Esophagus squamous epithelium (tissue), 5 donors: Measurements from ENCODE around the gene FNDC3B. TPM values are rescaled to one million over a fixed set of nuclear protein-coding genes. Genes with fewer than 3 reads are reported as not detected.

ENCODE experiments used
- DNase-seq: peaks from one replicate; lab custom pipeline; 2025; lab: John Stamatoyannopoulos, UW
- H3K27ac ChIP-seq, 4 donors: fragments of 200-600 bp; sonication (generic); one replicate each; pipeline ENCODE4 v1.5.1; 2016 to 2019; ENCODE audit warnings: mild to moderate bottlenecking in 1 of 4
- H3K27me3 ChIP-seq, 4 donors: fragments of 200-600 bp; sonication (generic); 1 replicate in 3 of 4; 2 replicates in 1 of 4; pipeline versions ENCODE4 v1.5.1 to v1.6.0; 2017 to 2021; ENCODE audit warnings: antibody characterized with exemption in 1 of 4
- H3K36me3 ChIP-seq, 3 donors: fragments of 200-600 bp; sonication (generic); one replicate each; pipeline ENCODE4 v1.5.1; 2016 to 2019
- H3K4me1 ChIP-seq, 3 donors: fragments of 200-600 bp; sonication (generic); one replicate each; pipeline ENCODE4 v1.5.1; 2017 to 2019
- H3K4me3 ChIP-seq, 4 donors: fragments of 200-600 bp; sonication (generic); 1 replicate in 3 of 4; 2 replicates in 1 of 4; pipeline ENCODE4 v1.5.1; 2016 to 2019; ENCODE audit warnings: mild to moderate bottlenecking in 2 of 4, moderate library complexity in 1 of 4
- H3K9me3 ChIP-seq, 3 donors: fragments of 200-600 bp; sonication (generic); one replicate each; pipeline ENCODE4 v1.5.1; 2016 to 2019
- CTCF ChIP-seq, 6 experiments: fragments of 450-650 bp in 4 of 6; fragments of 200-600 bp in 2 of 6; sonication (generic) in 2 of 6; IDR thresholded peaks; one replicate each; pipeline ENCODE4 v1.5.1; 2016 to 2019; ENCODE audit warnings: antibody characterized with exemption in 6 of 6, mild to moderate bottlenecking in 4 of 6, moderate library complexity in 4 of 6
- POLR2A ChIP-seq, 4 donors: fragments of 450-650 bp; IDR thresholded peaks; one replicate each; pipeline ENCODE4 v1.6.1; 2017; ENCODE audit warnings: antibody characterized with exemption in 4 of 4, mild to moderate bottlenecking in 4 of 4, moderate library complexity in 3 of 4
- WGBS, 2 donors: methylation state at CpG; one replicate each; pipeline ENCODE4 v1.1.5; 2018; 5-methylcytosine and 5-hydroxymethylcytosine counted together
- intact Hi-C: fragments of 100-400 bp; cut with DNase I; formaldehyde crosslinking; loops from one replicate; pipeline ENCODE4 v1.15.0; 2022
- total RNA-seq, 4 donors: library from RNA; depleted of rRNA; stranded (reverse); fragments of >200 nt; gene quantifications; one replicate each; pipeline ENCODE4 v1.1.0, GENCODE V29; 2016
- donor health status: DM: yes; HTN: yes; CAD: no.

FNDC3B gene
- total RNA-seq, 4 donors from 2014 or later = 7.7 to 44.3 (median 20.4) TPM

- H3K27me3 ChIP-seq = no peaks in the 10 kb centered on the region
- H3K36me3 ChIP-seq = peaks cover 0 to 50% (median 0%) of the 10 kb centered on the region in 3 donors
- no peak overlapping the region for H3K4me3 ChIP-seq
- intact Hi-C loops = no loop called here
- H3K4me1 ChIP-seq = no peaks in the 10 kb centered on the region
- DNase-seq = no peak
- TF ChIP-seq CTCF (IDR thresholded peaks at IDR 0.05) = no peak
- TF ChIP-seq POLR2A (IDR thresholded peaks at IDR 0.05) = no peak
- H3K27ac ChIP-seq = no peak overlapping the region
- H3K9me3 ChIP-seq = no peaks in the 10 kb centered on the region
- 92% methylated on average over 9 of the region's 9 CpGs for WGBS, 2 donors
These were observed 257.0 kb downstream of the FNDC3B start for GRCh38 chr3:172296248-172296974.

GRCh38 chr3:172296975-172297332 lies 257.6 kb downstream of the FNDC3B start:
- intact Hi-C loops = no loop called here
- TF ChIP-seq CTCF (IDR thresholded peaks at IDR 0.05) (no peak), POLR2A (IDR thresholded peaks at IDR 0.05) (no peak)
- Histone ChIP-seq H3K4me1 (no peaks in the 10 kb centered on the region), H3K27me3 (no peaks in the 10 kb centered on the region), H3K4me3 (no peak overlapping the region), H3K27ac (no peak overlapping the region), H3K36me3 (peaks cover 0 to 56% (median 0%) of the 10 kb centered on the region in 3 donors), H3K9me3 (no peaks in the 10 kb centered on the region)
- 98 to 100% methylated on average over 2 of the region's 2 CpGs for WGBS, 2 donors
- DNase-seq = no peak

GRCh38 chr3:172298247-172298646 lies 258.9 kb downstream of the FNDC3B start:
- H3K36me3 ChIP-seq = peaks cover 0 to 58% (median 0%) of the 10 kb centered on the region in 3 donors
- intact Hi-C loops = no loop called here
- WGBS, 2 donors = 91% methylated on average over 3 of the region's 3 CpGs

GRCh38 chr3:172300187-172300586 lies 260.8 kb downstream of the FNDC3B start:
- TF ChIP-seq POLR2A (IDR thresholded peaks at IDR 0.05) (no peak), CTCF (IDR thresholded peaks at IDR 0.05) (no peak)
- intact Hi-C loops = no loop called here

More at GRCh38 chr3:172298247-172298646, 258.9 kb downstream of the FNDC3B start:
- TF ChIP-seq POLR2A (IDR thresholded peaks at IDR 0.05) (no peak), CTCF (IDR thresholded peaks at IDR 0.05) (no peak)
- Histone ChIP-seq H3K4me1 (no peaks in the 10 kb centered on the region), H3K27ac (no peak overlapping the region), H3K9me3 (no peaks in the 10 kb centered on the region), H3K4me3 (no peak overlapping the region), H3K27me3 (no peaks in the 10 kb centered on the region)
- DNase-seq = no peak

GRCh38 chr3:172300862-172301261 lies 261.5 kb downstream of the FNDC3B start:
- H3K27ac ChIP-seq = no peak overlapping the region
- H3K27me3 ChIP-seq = no peaks in the 10 kb centered on the region
- peaks cover 0 to 6% (median 0%) of the 10 kb centered on the region in 3 donors for H3K4me1 ChIP-seq
- WGBS, 2 donors = 78 to 94% methylated on average over 5 of the region's 5 CpGs
- no peak for DNase-seq
- H3K36me3 ChIP-seq = peaks cover 0 to 40% (median 0%) of the 10 kb centered on the region in 3 donors
- intact Hi-C loops = no loop called here
- no peak for TF ChIP-seq POLR2A (IDR thresholded peaks at IDR 0.05)
- no peak overlapping the region for H3K4me3 ChIP-seq
- no peaks in the 10 kb centered on the region for H3K9me3 ChIP-seq

More at GRCh38 chr3:172300187-172300586, 260.8 kb downstream of the FNDC3B start:
- Histone ChIP-seq H3K36me3 (peaks cover 0 to 46% (median 0%) of the 10 kb centered on the region in 3 donors), H3K27ac (no peak overlapping the region), H3K27me3 (no peaks in the 10 kb centered on the region), H3K4me1 (no peaks in the 10 kb centered on the region), H3K9me3 (no peaks in the 10 kb centered on the region), H3K4me3 (no peak overlapping the region)
- DNase-seq = no peak
- WGBS, 2 donors = 25 to 89% methylated on average over 2 of the region's 2 CpGs
